Tongue (tissue), 2 donors: ENCODE measurements around the gene MAGI1. TPM values are rescaled to one million over a fixed set of nuclear protein-coding genes. Genes with fewer than 3 reads are reported as not detected.

ENCODE experiments used
- DNase-seq: peaks from one replicate; pipeline ENCODE4 v3.0.0-alpha.2; 2015
- total RNA-seq: library from RNA; depleted of rRNA; stranded (reverse); fragments of >200 nt; gene quantifications from one replicate; pipeline ENCODE4 v1.2.3, GENCODE V29; 2014

The MAGI1 gene
- total RNA-seq, 1 donor from 2014 or later, result 62.1 TPM

- DNase-seq, result no peak
Measured at GRCh38 chr3:65350801-65351476, 687.8 kb downstream of the MAGI1 start.

GRCh38 chr3:65348398-65348995 lies 690.2 kb downstream of the MAGI1 start:
- no peak for DNase-seq

GRCh38 chr3:65347166-65347565 lies 691.6 kb downstream of the MAGI1 start:
- DNase-seq, result no peak

- no peak for DNase-seq
Measured at GRCh38 chr3:65344846-65345245, 693.9 kb downstream of the MAGI1 start.

GRCh38 chr3:65344444-65344843 lies 694.3 kb downstream of the MAGI1 start:
- DNase-seq, result no peak

- DNase-seq, result no peak
Measured at GRCh38 chr3:65343736-65344135, 695.0 kb downstream of the MAGI1 start.

- DNase-seq, result no peak
Measured at GRCh38 chr3:65343026-65343425, 695.7 kb downstream of the MAGI1 start.

- DNase-seq, result peak; percentile 56
Measured at GRCh38 chr3:65342084-65342683, 696.5 kb downstream of the MAGI1 start.

- DNase-seq, result no peak
Measured at GRCh38 chr3:65339192-65339740, 699.5 kb downstream of the MAGI1 start.

GRCh38 chr3:65338571-65338970 lies 700.1 kb downstream of the MAGI1 start:
- DNase-seq, result no peak

- no peak for DNase-seq
Measured at GRCh38 chr3:65335587-65335986, 703.1 kb downstream of the MAGI1 start.

- peak; percentile 80 for DNase-seq
Measured at GRCh38 chr3:65334045-65334665, 704.6 kb downstream of the MAGI1 start.

- no peak for DNase-seq
Measured at GRCh38 chr3:65331730-65332129, 707.0 kb downstream of the MAGI1 start.

- no peak for DNase-seq
Measured at GRCh38 chr3:65330072-65330471, 708.6 kb downstream of the MAGI1 start.

- DNase-seq, result no peak
Measured at GRCh38 chr3:65328148-65328547, 710.6 kb downstream of the MAGI1 start.

- no peak for DNase-seq
Measured at GRCh38 chr3:65326574-65326973, 712.1 kb downstream of the MAGI1 start.

GRCh38 chr3:65322910-65323309 lies 715.8 kb downstream of the MAGI1 start:
- DNase-seq, result no peak

- no peak for DNase-seq
Measured at GRCh38 chr3:65318231-65318630, 720.5 kb downstream of the MAGI1 start.

- no peak for DNase-seq
Measured at GRCh38 chr3:65314916-65315315, 723.8 kb downstream of the MAGI1 start.

- DNase-seq, result no peak
Measured at GRCh38 chr3:65314269-65314668, 724.4 kb downstream of the MAGI1 start.

- DNase-seq, result no peak
Measured at GRCh38 chr3:65313666-65314065, 725.1 kb downstream of the MAGI1 start.

GRCh38 chr3:65305836-65306235 lies 732.9 kb downstream of the MAGI1 start:
- DNase-seq, result no peak
